ENCODE data around the gene AZIN2.

DNA sequence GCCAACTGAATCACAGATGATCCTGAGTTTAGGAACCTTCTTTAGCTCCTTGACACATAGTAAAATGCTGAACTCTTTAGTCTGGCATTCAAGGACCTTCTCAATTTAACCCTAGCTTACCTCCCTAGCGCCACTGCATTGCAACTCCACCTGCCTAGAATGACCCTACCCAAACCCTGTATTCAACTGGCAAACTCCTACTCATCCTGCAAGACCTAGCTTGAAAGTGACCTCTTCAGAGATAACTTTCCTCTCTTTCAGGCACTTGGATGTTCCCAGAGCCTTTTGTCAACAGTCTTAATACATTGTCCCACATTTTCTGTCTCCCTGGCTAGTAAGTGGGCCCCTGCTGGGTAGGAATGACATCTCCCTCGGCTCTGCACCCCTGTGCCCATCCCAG is 81.2 kb downstream of the AZIN2 start:
- TF ChIP-seq, protein P1, sequence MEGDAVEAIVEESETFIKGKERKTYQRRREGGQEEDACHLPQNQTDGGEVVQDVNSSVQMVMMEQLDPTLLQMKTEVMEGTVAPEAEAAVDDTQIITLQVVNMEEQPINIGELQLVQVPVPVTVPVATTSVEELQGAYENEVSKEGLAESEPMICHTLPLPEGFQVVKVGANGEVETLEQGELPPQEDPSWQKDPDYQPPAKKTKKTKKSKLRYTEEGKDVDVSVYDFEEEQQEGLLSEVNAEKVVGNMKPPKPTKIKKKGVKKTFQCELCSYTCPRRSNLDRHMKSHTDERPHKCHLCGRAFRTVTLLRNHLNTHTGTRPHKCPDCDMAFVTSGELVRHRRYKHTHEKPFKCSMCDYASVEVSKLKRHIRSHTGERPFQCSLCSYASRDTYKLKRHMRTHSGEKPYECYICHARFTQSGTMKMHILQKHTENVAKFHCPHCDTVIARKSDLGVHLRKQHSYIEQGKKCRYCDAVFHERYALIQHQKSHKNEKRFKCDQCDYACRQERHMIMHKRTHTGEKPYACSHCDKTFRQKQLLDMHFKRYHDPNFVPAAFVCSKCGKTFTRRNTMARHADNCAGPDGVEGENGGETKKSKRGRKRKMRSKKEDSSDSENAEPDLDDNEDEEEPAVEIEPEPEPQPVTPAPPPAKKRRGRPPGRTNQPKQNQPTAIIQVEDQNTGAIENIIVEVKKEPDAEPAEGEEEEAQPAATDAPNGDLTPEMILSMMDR (IDR thresholded peaks at IDR 0.05): no peak
- TF ChIP-seq POLR2A (IDR thresholded peaks at IDR 0.05) (no peak), EP300 (IDR thresholded peaks at IDR 0.05) (no peak)

Measured in ovary (tissue), 3 donors.